GM12874 (cell line): ENCODE data around the gene ASF1B.

Experiments used
- CTCF ChIP-seq: IDR thresholded peaks from 2 replicates; pipeline ENCODE4 v1.5.1; 2011; ENCODE audit warnings: low read depth, mild to moderate bottlenecking, control low read depth, low read length, moderate library complexity; ENCODE audit not compliant: insufficient read depth

The ASF1B gene

GRCh38 chr19:14136509-14137281, at the start of gene ASF1B:
ASF1B (minus strand) TSS chr19:14136589; CDS start chr19:14136456, 133 bp downstream.
- TF ChIP-seq CTCF: peak; percentile 89

GRCh38 chr19:14185158-14185557, 48.8 kb upstream of the ASF1B start:
- no peak for TF ChIP-seq CTCF

GRCh38 chr19:14183741-14184350, 47.5 kb upstream of the ASF1B start:
- TF ChIP-seq CTCF: no peak

- TF ChIP-seq CTCF: no peak
Measured at GRCh38 chr19:14182476-14182875, 46.1 kb upstream of the ASF1B start.

GRCh38 chr19:14181906-14182305, 45.5 kb upstream of the ASF1B start:
- TF ChIP-seq CTCF: no peak

GRCh38 chr19:14177496-14178074, 41.2 kb upstream of the ASF1B start:
- TF ChIP-seq CTCF: no peak

- TF ChIP-seq CTCF: no peak
Measured at GRCh38 chr19:14175351-14175792, 39.0 kb upstream of the ASF1B start.
